ENCODE measurements around the gene EIF4E1B.

GRCh38 chr5:176639981-176640380, 9.5 kb downstream of the EIF4E1B start:
- no peak for TF ChIP-seq RARB (CRISPR knock-in tag; IDR thresholded peaks at IDR 0.05)
- TF ChIP-seq ZFP30 (CRISPR knock-in tag; IDR thresholded peaks at IDR 0.05) = no peak
- no peak for TF ChIP-seq PPARA (CRISPR knock-in tag; IDR thresholded peaks at IDR 0.05; ENCODE audit: borderline replicate concordance)
- TF ChIP-seq POU6F1 (CRISPR knock-in tag; IDR thresholded peaks at IDR 0.05; ENCODE audit: borderline replicate concordance, low read depth) = no peak
- no peak for TF ChIP-seq ZNF565 (CRISPR knock-in tag; conservative IDR thresholded peaks at IDR 0.05; ENCODE audit: low read depth)
- TF ChIP-seq ZFP3 (CRISPR knock-in tag; IDR thresholded peaks at IDR 0.05) = no peak
- TF ChIP-seq ZNF70 (CRISPR knock-in tag; IDR thresholded peaks at IDR 0.05) = no peak
- TF ChIP-seq PATZ1 (CRISPR knock-in tag; IDR thresholded peaks at IDR 0.05; ENCODE audit: borderline replicate concordance) = no peak
- no peak for TF ChIP-seq ISL1 (CRISPR knock-in tag; IDR thresholded peaks at IDR 0.05)
- TF ChIP-seq ESRRG (CRISPR knock-in tag; IDR thresholded peaks at IDR 0.05) = no peak
- TF ChIP-seq SNAI2 (CRISPR knock-in tag; IDR thresholded peaks at IDR 0.05) = no peak
- TF ChIP-seq TCF4 (CRISPR knock-in tag; IDR thresholded peaks at IDR 0.05; ENCODE audit: borderline replicate concordance) = no peak
- TF ChIP-seq ARNTL (CRISPR knock-in tag; IDR thresholded peaks at IDR 0.05; ENCODE audit: borderline replicate concordance, low read depth) = no peak
- no peak for TF ChIP-seq GLIS3 (CRISPR knock-in tag; IDR thresholded peaks at IDR 0.05)
